ENCODE results near the gene POMT2.

The POMT2 gene

GRCh38 chr14:77276295-77276935, 44.3 kb downstream of the POMT2 start:
- no peak for DNase-seq (ENCODE audit: low spot score)
- Histone ChIP-seq H3K9me3 (ENCODE audit: severe bottlenecking) (no peaks in the 10 kb centered on the region), H3K4me1 (ENCODE audit: insufficient read depth, poor library complexity, severe bottlenecking) (no peaks in the 10 kb centered on the region), H3K4me3 (ENCODE audit: severe bottlenecking) (no peak overlapping the region), H3K36me3 (ENCODE audit: low read depth) (peaks cover 7% of the 10 kb centered on the region; the same call in 1 of the 2 replicates), H3K27ac (ENCODE audit: poor library complexity, severe bottlenecking) (no peak overlapping the region), H3K27me3 (ENCODE audit: insufficient read depth, poor library complexity, severe bottlenecking) (peaks cover 4% of the 10 kb centered on the region)
- TF ChIP-seq CTCF (IDR thresholded peaks at IDR 0.05; ENCODE audit: poor library complexity, severe bottlenecking): no peak
- ATAC-seq (ENCODE audit: low read depth): no peak

GRCh38 chr14:77275601-77276017, 45.1 kb downstream of the POMT2 start:
- Histone ChIP-seq H3K27ac (ENCODE audit: poor library complexity, severe bottlenecking) (no peak overlapping the region), H3K4me3 (ENCODE audit: severe bottlenecking) (no peak overlapping the region), H3K27me3 (ENCODE audit: insufficient read depth, poor library complexity, severe bottlenecking) (peaks cover 12% of the 10 kb centered on the region), H3K4me1 (ENCODE audit: insufficient read depth, poor library complexity, severe bottlenecking) (no peaks in the 10 kb centered on the region), H3K36me3 (ENCODE audit: low read depth) (peaks cover 4% of the 10 kb centered on the region; the same call in 1 of the 2 replicates), H3K9me3 (ENCODE audit: severe bottlenecking) (no peaks in the 10 kb centered on the region)
- DNase-seq (ENCODE audit: low spot score): no peak
- no peak for TF ChIP-seq CTCF (IDR thresholded peaks at IDR 0.05; ENCODE audit: poor library complexity, severe bottlenecking)
- no peak for ATAC-seq (ENCODE audit: low read depth)

GRCh38 chr14:77275041-77275580, 45.6 kb downstream of the POMT2 start:
- Histone ChIP-seq H3K9me3 (ENCODE audit: severe bottlenecking) (no peaks in the 10 kb centered on the region), H3K36me3 (ENCODE audit: low read depth) (peaks cover 4% of the 10 kb centered on the region; the same call in 1 of the 2 replicates), H3K27me3 (ENCODE audit: insufficient read depth, poor library complexity, severe bottlenecking) (peaks cover 17% of the 10 kb centered on the region), H3K27ac (ENCODE audit: poor library complexity, severe bottlenecking) (no peak overlapping the region), H3K4me3 (ENCODE audit: severe bottlenecking) (no peak overlapping the region), H3K4me1 (ENCODE audit: insufficient read depth, poor library complexity, severe bottlenecking) (no peaks in the 10 kb centered on the region)
- no peak for DNase-seq (ENCODE audit: low spot score)
- ATAC-seq (ENCODE audit: low read depth): no peak
- no peak for TF ChIP-seq CTCF (IDR thresholded peaks at IDR 0.05; ENCODE audit: poor library complexity, severe bottlenecking)

- no peaks in the 10 kb centered on the region for H3K9me3 ChIP-seq (ENCODE audit: severe bottlenecking)
- DNase-seq (ENCODE audit: low spot score): no peak
- no peak for TF ChIP-seq CTCF (IDR thresholded peaks at IDR 0.05; ENCODE audit: poor library complexity, severe bottlenecking)
- no peak for ATAC-seq (ENCODE audit: low read depth)
- H3K36me3 ChIP-seq (ENCODE audit: low read depth): no peaks in the 10 kb centered on the region
- peaks cover 3% of the 10 kb centered on the region for H3K4me1 ChIP-seq (ENCODE audit: insufficient read depth, poor library complexity, severe bottlenecking)
- peaks cover 22% of the 10 kb centered on the region for H3K27me3 ChIP-seq (ENCODE audit: insufficient read depth, poor library complexity, severe bottlenecking)
- H3K27ac ChIP-seq (ENCODE audit: poor library complexity, severe bottlenecking): no peak overlapping the region
- H3K4me3 ChIP-seq (ENCODE audit: severe bottlenecking): no peak overlapping the region
Observed at GRCh38 chr14:77273796-77274195, 46.9 kb downstream of the POMT2 start.

- no peak overlapping the region for H3K4me3 ChIP-seq (ENCODE audit: severe bottlenecking)
- H3K27ac ChIP-seq (ENCODE audit: poor library complexity, severe bottlenecking): no peak overlapping the region
- no peak for TF ChIP-seq CTCF (IDR thresholded peaks at IDR 0.05; ENCODE audit: poor library complexity, severe bottlenecking)
- no peak for DNase-seq (ENCODE audit: low spot score)
- H3K27me3 ChIP-seq (ENCODE audit: insufficient read depth, poor library complexity, severe bottlenecking): peaks cover 22% of the 10 kb centered on the region
- peaks cover 4% of the 10 kb centered on the region for H3K4me1 ChIP-seq (ENCODE audit: insufficient read depth, poor library complexity, severe bottlenecking)
- H3K9me3 ChIP-seq (ENCODE audit: severe bottlenecking): peaks cover 5% of the 10 kb centered on the region
- ATAC-seq (ENCODE audit: low read depth): no peak
- H3K36me3 ChIP-seq (ENCODE audit: low read depth): no peaks in the 10 kb centered on the region
Observed at GRCh38 chr14:77272261-77272660, 48.4 kb downstream of the POMT2 start.
